GM19438 (cell line): ENCODE results near the gene LIPE.

Source experiments
- ATAC-seq: cut with Tn5 transposase; IDR thresholded peaks from one replicate; pipeline ENCODE4 v1.9.1; 2021; ENCODE audit warnings: low read depth; ENCODE audit not compliant: unreplicated experiment

The LIPE gene

DNA sequence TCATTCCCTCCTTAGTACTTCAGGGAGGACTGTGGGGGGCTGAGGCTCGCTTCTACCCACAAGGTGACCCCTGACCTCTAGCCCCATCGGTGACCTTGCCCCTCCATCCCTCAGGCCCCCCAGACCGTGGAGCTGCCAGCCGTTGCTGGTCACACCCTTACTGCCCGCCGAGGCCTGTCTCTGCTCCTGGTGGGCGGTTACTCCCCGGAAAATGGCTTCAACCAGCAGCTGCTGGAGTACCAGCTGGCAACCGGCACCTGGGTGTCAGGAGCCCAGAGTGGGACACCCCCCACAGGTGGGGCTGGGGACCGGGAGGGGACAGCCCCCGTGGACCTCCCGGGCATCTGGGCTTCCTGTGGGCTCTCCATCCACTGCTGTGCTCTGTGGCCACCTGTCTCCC, 69.9 kb downstream of the LIPE start:
- ATAC-seq: no peak

GRCh38 chr19:42356686-42357085, 70.5 kb downstream of the LIPE start:
- ATAC-seq: no peak

DNA sequence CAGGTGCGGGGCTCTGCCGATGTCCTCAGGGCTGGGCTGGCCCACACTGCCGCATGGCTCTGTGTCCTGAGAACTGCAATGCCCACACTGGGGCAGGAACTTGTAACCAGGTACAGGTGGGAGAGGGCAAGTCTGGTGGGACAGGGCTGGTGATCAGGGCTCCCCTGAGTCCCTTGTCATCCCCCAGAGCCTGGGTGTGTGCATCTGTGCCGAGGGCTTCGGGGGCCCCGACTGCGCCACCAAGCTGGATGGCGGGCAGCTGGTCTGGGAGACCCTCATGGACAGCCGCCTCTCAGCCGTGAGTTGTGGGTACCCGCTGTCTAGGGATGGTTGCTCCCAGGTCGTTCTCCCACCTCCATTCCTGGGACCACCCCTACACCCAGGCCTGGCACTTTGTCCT, 71.3 kb downstream of the LIPE start:
- ATAC-seq: no peak

- no peak for ATAC-seq
Measured at GRCh38 chr19:42353341-42354015, 73.7 kb downstream of the LIPE start.

GRCh38 chr19:42352301-42353259, 74.6 kb downstream of the LIPE start:
- no peak for ATAC-seq
